HepG2 (cell line): Measurements from ENCODE around the gene CDHR5. TPM values are rescaled to one million over a fixed set of nuclear protein-coding genes. Genes with fewer than 3 reads are reported as not detected.

ENCODE experiments used
- ATAC-seq: fragments of 200-7000 bp; cut with Tn5 transposase; 3 replicates; pipeline ENCODE4 v1.9.1; 2020; ENCODE audit warnings: mild to moderate bottlenecking, moderate library complexity
- BruUV-seq: library from RNA; stranded (reverse); fragments of 400-500 nt; replicated peaks from 2 replicates; lab custom pipeline; 2021; lab: Mats Ljungman, UMichigan
- CTCF ChIA-PET: fragments of 300-600 bp; formaldehyde crosslinking; extraction: SDS; loops from one replicate; lab custom pipeline; 2021; ENCODE audit warnings: low total read pairs, inconsistent platforms, low intra/inter-chr PET ratio; lab: Yijun Ruan, JAX
- POLR2A ChIA-PET: fragments of 350-600 bp; sonication (Branson Sonifier 250); formaldehyde crosslinking; loops from one replicate; lab custom pipeline; 2020; ENCODE audit warnings: antibody characterized with exemption, inconsistent platforms; lab: Yijun Ruan, JAX
- DNase-seq: peaks from one replicate; pipeline ENCODE4 v3.0.0-alpha.2; 2015; ENCODE audit warnings: low spot score
- FAIRE-seq: peaks from 3 replicates; lab custom pipeline; 2011; peaks lifted over from hg19 to GRCh38; lab: Jason Lieb, UNC
- H2AFZ ChIP-seq: one replicate; pipeline ENCODE4 v1.6.1; 2011; ENCODE audit warnings: low read length, inconsistent platforms
- H3K27ac ChIP-seq: fragments of 300-600 bp; 3 replicates; pipeline ENCODE4 v1.8.0; 2011; ENCODE audit warnings: mixed run types, mild to moderate bottlenecking, mixed read lengths, low read length, inconsistent platforms; ENCODE audit not compliant: insufficient read depth; ENCODE audit errors: extremely low read length
- H3K27me3 ChIP-seq, 2 experiments: fragments of 200-600 bp in 1 of 2; 2 replicates in 1 of 2; 3 replicates in 1 of 2; pipeline versions ENCODE4 v1.6.0 to v1.8.0; 2011; ENCODE audit warnings: low read length in 2 of 2, mild to moderate bottlenecking in 2 of 2, moderate library complexity in 2 of 2, inconsistent platforms in 1 of 2; ENCODE audit not compliant: insufficient read depth in 2 of 2, control insufficient read depth in 1 of 2
- H3K36me3 ChIP-seq, 2 experiments: fragments of 200-600 bp in 1 of 2; replicated peaks in 1 of 2; 2 replicates in 1 of 2; 3 replicates in 1 of 2; pipeline versions ENCODE4 v1.5.1 to v1.8.0; 2011; ENCODE audit warnings: low read length in 2 of 2, inconsistent platforms in 1 of 2; ENCODE audit not compliant: insufficient read depth in 2 of 2, control insufficient read depth in 1 of 2
- H3K4me1 ChIP-seq: 2 replicates; pipeline ENCODE4 v1.5.1; 2012; ENCODE audit warnings: low read length, inconsistent platforms; ENCODE audit not compliant: insufficient read depth
- H3K4me2 ChIP-seq: 2 replicates; pipeline ENCODE4 v1.6.0; 2011; ENCODE audit warnings: low read depth, low read length, inconsistent platforms
- H3K4me3 ChIP-seq, 3 experiments: fragments of 200-600 bp in 1 of 3; sonication (generic), shearing (Covaris generic) in 1 of 3; replicated peaks in 1 of 3; 2 replicates each; pipeline ENCODE4 v1.5.1; 2011 to 2016; ENCODE audit warnings: low read length in 3 of 3, inconsistent platforms in 2 of 3, low read depth in 2 of 3, mild to moderate bottlenecking in 2 of 3, control low read depth in 1 of 3, mixed read lengths in 1 of 3; ENCODE audit not compliant: insufficient read depth in 1 of 3
- H3K79me2 ChIP-seq: one replicate; pipeline ENCODE4 v1.6.1; 2011; ENCODE audit warnings: low read length, inconsistent platforms; ENCODE audit not compliant: insufficient read depth
- H3K9ac ChIP-seq: 2 replicates; pipeline ENCODE4 v1.6.0; 2011; ENCODE audit warnings: mild to moderate bottlenecking, low read depth, low read length, inconsistent platforms; ENCODE audit not compliant: insufficient read depth
- H3K9me3 ChIP-seq: 2 replicates; pipeline ENCODE4 v1.5.1; 2012; ENCODE audit warnings: mild to moderate bottlenecking, low read length
- H4K20me1 ChIP-seq: 2 replicates; pipeline ENCODE4 v1.6.0; 2011; ENCODE audit warnings: inconsistent platforms, mild to moderate bottlenecking, low read length, moderate library complexity; ENCODE audit not compliant: insufficient read depth
- CTCF ChIP-seq: sonication (generic); formaldehyde crosslinking; IDR thresholded peaks from 2 replicates; pipeline ENCODE4 v1.5.0; 2020; ENCODE audit warnings: mild to moderate bottlenecking, missing genetic modification reagents, moderate library complexity
- MTF2 ChIP-seq: sonication (generic); formaldehyde crosslinking; IDR thresholded peaks from 2 replicates; pipeline ENCODE4 v1.5.0; 2020; ENCODE audit warnings: missing genetic modification reagents, borderline replicate concordance
- NR1H2 ChIP-seq: sonication (generic); formaldehyde crosslinking; IDR thresholded peaks from 2 replicates; pipeline ENCODE4 v1.8.1; 2022; ENCODE audit warnings: low read depth, missing genetic modification reagents, borderline replicate concordance
- RNF2 ChIP-seq: fragments of 450-650 bp; conservative IDR thresholded peaks from 2 replicates; pipeline ENCODE4 v1.6.1; 2016; ENCODE audit warnings: low read depth
- TEAD2 ChIP-seq: sonication (generic); formaldehyde crosslinking; IDR thresholded peaks from 2 replicates; pipeline ENCODE4 v1.9.0; 2021; ENCODE audit warnings: missing genetic modification reagents
- THAP7 ChIP-seq: sonication (generic); formaldehyde crosslinking; IDR thresholded peaks from 2 replicates; pipeline ENCODE4 v1.8.1; 2023; ENCODE audit warnings: mild to moderate bottlenecking, missing genetic modification reagents
- ZNF264 ChIP-seq: sonication (generic); formaldehyde crosslinking; IDR thresholded peaks from 2 replicates; pipeline ENCODE4 v1.4.0; 2020; ENCODE audit warnings: missing genetic modification reagents
- ZNF318 ChIP-seq: sonication (generic); formaldehyde crosslinking; IDR thresholded peaks from 2 replicates; pipeline ENCODE4 v1.4.0; 2020; ENCODE audit warnings: mild to moderate bottlenecking, missing genetic modification reagents
- ZNF326 ChIP-seq: sonication (generic); formaldehyde crosslinking; IDR thresholded peaks from 2 replicates; pipeline ENCODE4 v1.4.0; 2020; ENCODE audit warnings: missing genetic modification reagents, borderline replicate concordance
- ZNF878 ChIP-seq: sonication (generic); formaldehyde crosslinking; IDR thresholded peaks from 2 replicates; pipeline ENCODE4 v1.8.1; 2023; ENCODE audit warnings: mild to moderate bottlenecking, missing genetic modification reagents, moderate library complexity
- ZNF879 ChIP-seq: sonication (generic); formaldehyde crosslinking; IDR thresholded peaks from 2 replicates; pipeline ENCODE4 v1.8.1; 2023; ENCODE audit warnings: missing genetic modification reagents
- ZSCAN30 ChIP-seq: sonication (generic); formaldehyde crosslinking; IDR thresholded peaks from 2 replicates; pipeline ENCODE4 v1.5.0; 2020; ENCODE audit warnings: mild to moderate bottlenecking, missing genetic modification reagents
- WGBS: methylation state at CpG from one replicate; pipeline ENCODE4 v1.1.6; 2017; ENCODE audit warnings: low lambda C conversion rate; 5-methylcytosine and 5-hydroxymethylcytosine counted together
- in situ Hi-C: cut with HindIII; loops from 2 replicates; pipeline ENCODE4 v1.10.0; 2017; ENCODE audit warnings: low pct_unique_long_range_greater_than_20kb; ENCODE audit not compliant: extremely low pct_ligation_motif_present
- intact Hi-C: fragments of 100-400 bp; cut with micrococcal nuclease; formaldehyde crosslinking; loops from one replicate; pipeline ENCODE4 v1.10.0; 2022; ENCODE audit not compliant: unreplicated experiment
- polyA plus RNA-seq, 8 experiments: library from polyadenylated mRNA; depleted of rRNA in 3 of 8; stranded (reverse) in 7 of 8; unstranded in 1 of 8; fragments of >200 nt; fragmentation: Illumina TruSeq in 4 of 8; extraction: Trizol in 4 of 8; gene quantifications; 2 replicates each; pipeline versions ENCODE4 v1.2.1 to v1.2.3, GENCODE V29; 2011 to 2016; ENCODE audit warnings: low read depth in 4 of 8, missing spikeins in 1 of 8, mixed read lengths in 1 of 8; ENCODE audit not compliant: insufficient read depth in 1 of 8
- total RNA-seq, 5 experiments: library from RNA; depleted of rRNA; stranded (reverse); fragments of >200 nt; fragmentation: Illumina TruSeq; extraction: Trizol; gene quantifications; 2 replicates each; pipeline ENCODE4 v1.2.3, GENCODE V29; 2016; ENCODE audit warnings: low read depth in 1 of 5
- TF ChIP-seq, protein P1 (sequence below): IDR thresholded peaks from 2 replicates; pipeline ENCODE4 v1.6.1; 2018; ENCODE audit warnings: missing genetic modification reagents

The CDHR5 gene
- total and polyA plus RNA-seq, 2 of the 13 experiments (the other 11 are each of a cell fraction or from before 2014, with no cell fraction given), result 0.46 to 0.71 TPM

GRCh38 chr11:665062-665703, 40.4 kb upstream of the CDHR5 start:
- no peak for ATAC-seq
- intact Hi-C loops, result no loop called here
- no peak for TF ChIP-seq TEAD2
- no peak for TF ChIP-seq ZNF264 (CRISPR knock-in tag)
- no peak for TF ChIP-seq ZNF878 (CRISPR knock-in tag)
- TF ChIP-seq ZNF326 (CRISPR knock-in tag), result no peak
- TF ChIP-seq THAP7 (CRISPR knock-in tag), result no peak
- TF ChIP-seq ZSCAN30 (CRISPR knock-in tag), result no peak
- no peak for TF ChIP-seq ZNF879 (CRISPR knock-in tag)
- TF ChIP-seq CTCF (CRISPR knock-in tag), result no peak
- no peak for TF ChIP-seq ZNF318 (CRISPR knock-in tag)
- TF ChIP-seq RNF2, result no peak
- TF ChIP-seq, protein P1, sequence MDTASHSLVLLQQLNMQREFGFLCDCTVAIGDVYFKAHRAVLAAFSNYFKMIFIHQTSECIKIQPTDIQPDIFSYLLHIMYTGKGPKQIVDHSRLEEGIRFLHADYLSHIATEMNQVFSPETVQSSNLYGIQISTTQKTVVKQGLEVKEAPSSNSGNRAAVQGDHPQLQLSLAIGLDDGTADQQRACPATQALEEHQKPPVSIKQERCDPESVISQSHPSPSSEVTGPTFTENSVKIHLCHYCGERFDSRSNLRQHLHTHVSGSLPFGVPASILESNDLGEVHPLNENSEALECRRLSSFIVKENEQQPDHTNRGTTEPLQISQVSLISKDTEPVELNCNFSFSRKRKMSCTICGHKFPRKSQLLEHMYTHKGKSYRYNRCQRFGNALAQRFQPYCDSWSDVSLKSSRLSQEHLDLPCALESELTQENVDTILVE (CRISPR knock-in tag), result no peak
- no peak for TF ChIP-seq NR1H2
- TF ChIP-seq MTF2 (CRISPR knock-in tag), result no peak

More at GRCh38 chr11:665062-665703, 40.4 kb upstream of the CDHR5 start:
- CTCF ChIA-PET, result no interaction called here
- H3K9ac ChIP-seq, result no peak overlapping the region
- WGBS, result 86% methylated on average over 10 of the region's 15 CpGs
- peaks cover 13 to 46% of the 10 kb centered on the region in 2 experiments; a peak in 4 of 5 replicates for H3K36me3 ChIP-seq
- H3K79me2 ChIP-seq, result no peaks in the 10 kb centered on the region
- H3K4me2 ChIP-seq, result no peak overlapping the region
- in situ Hi-C loops, result no loop called here
- H3K4me1 ChIP-seq, result no peaks in the 10 kb centered on the region
- no peaks in the 10 kb centered on the region for H3K9me3 ChIP-seq
- 0 out of 2 replicates have a peak, but pooled peaks cover 4% of the 10 kb centered on the region for H4K20me1 ChIP-seq
- no peaks in the 10 kb centered on the region for H3K27me3 ChIP-seq
- DNase-seq (no peak), FAIRE-seq (no peak)
- H2AFZ ChIP-seq, result no peak overlapping the region
- no peak overlapping the region for H3K27ac ChIP-seq
- no TSS peak for BruUV-seq
- no peak overlapping the region for H3K4me3 ChIP-seq
- POLR2A ChIA-PET, result no interaction called here
